Stimulated activated naive CD4-positive, alpha-beta T cell (primary cell): ENCODE measurements around the gene ISX.

Experiments
- DNase-seq, 6 experiments: peaks; one replicate each; lab custom pipeline; 2025; lab: John Stamatoyannopoulos, UW

The ISX gene

GRCh38 chr22:35113341-35113740, 47.4 kb downstream of the ISX start:
- DNase-seq: no peak

- no peak for DNase-seq
Measured at GRCh38 chr22:35114131-35114980, 48.4 kb downstream of the ISX start.

GRCh38 chr22:35115515-35115914, 49.6 kb downstream of the ISX start:
- no peak for DNase-seq

- no peak for DNase-seq
Measured at GRCh38 chr22:35116269-35116668, 50.3 kb downstream of the ISX start.

GRCh38 chr22:35116817-35117216, 50.9 kb downstream of the ISX start:
- DNase-seq: no peak

- DNase-seq: no peak
Measured at GRCh38 chr22:35119494-35119893, 53.5 kb downstream of the ISX start.

GRCh38 chr22:35124691-35125219, 58.8 kb downstream of the ISX start:
- no peak for DNase-seq

- DNase-seq: no peak
Measured at GRCh38 chr22:35126993-35127392, 61.0 kb downstream of the ISX start.

- DNase-seq: no peak
Measured at GRCh38 chr22:35128637-35129036, 62.7 kb downstream of the ISX start.

- DNase-seq: no peak
Measured at GRCh38 chr22:35131525-35132000, 65.6 kb downstream of the ISX start.

- DNase-seq: no peak
Measured at GRCh38 chr22:35132568-35132967, 66.6 kb downstream of the ISX start.

GRCh38 chr22:35133702-35134380, 67.9 kb downstream of the ISX start:
- no peak for DNase-seq

GRCh38 chr22:35134637-35135036, 68.7 kb downstream of the ISX start:
- no peak for DNase-seq

- DNase-seq: no peak
Measured at GRCh38 chr22:35135165-35135564, 69.2 kb downstream of the ISX start.
